ENCODE measurements around the gene ZSCAN5A.
"Not testable (repeated sequence)": the region's sequence is repeated elsewhere in the genome, so short reads cannot be mapped to it uniquely, and the experiment has no call there.

The ZSCAN5A gene

GRCh38 chr19:56291867-56292266 lies 22.8 kb downstream of the ZSCAN5A start:
- no peak overlapping the region for H3K4me3 ChIP-seq (ENCODE audit: low read length)
- DNase-seq (ENCODE audit: low read depth, low spot score) = no peak

GRCh38 chr19:56290104-56290503 lies 24.5 kb downstream of the ZSCAN5A start:
- H3K4me3 ChIP-seq (ENCODE audit: low read length) = no peak overlapping the region
- DNase-seq (ENCODE audit: low read depth, low spot score) = no peak

- DNase-seq (ENCODE audit: low read depth, low spot score) = no peak
- H3K4me3 ChIP-seq (ENCODE audit: low read length) = no peak overlapping the region
Measured at GRCh38 chr19:56284746-56285145, 29.9 kb downstream of the ZSCAN5A start.

- H3K4me3 ChIP-seq (ENCODE audit: low read length) = no peak overlapping the region
- DNase-seq (ENCODE audit: low read depth, low spot score) = no peak
Measured at GRCh38 chr19:56282809-56283208, 31.8 kb downstream of the ZSCAN5A start.

GRCh38 chr19:56273563-56274117 lies 41.0 kb downstream of the ZSCAN5A start:
- no peak for DNase-seq (ENCODE audit: low read depth, low spot score)
- H3K4me3 ChIP-seq (ENCODE audit: low read length) = no peak overlapping the region

- no peak within 1 kb of the TSS for H3K4me3 ChIP-seq (ENCODE audit: low read length)
- DNase-seq (ENCODE audit: low read depth, low spot score) = no peak
Measured at GRCh38 chr19:56272161-56272798, 42.4 kb downstream of the ZSCAN5A start, which contains the start of gene EDDM13. EDDM13 (plus strand) TSS chr19:56272748; CDS start chr19:56272835, 87 bp downstream.

- H3K4me3 ChIP-seq (ENCODE audit: low read length) = no peak overlapping the region
- DNase-seq (ENCODE audit: low read depth, low spot score) = no peak
Measured at GRCh38 chr19:56271151-56271550, 43.5 kb downstream of the ZSCAN5A start.

- DNase-seq (ENCODE audit: low read depth, low spot score) = no peak
- no peak overlapping the region for H3K4me3 ChIP-seq (ENCODE audit: low read length)
Measured at GRCh38 chr19:56270676-56271075, 44.0 kb downstream of the ZSCAN5A start.

- no peak for DNase-seq (ENCODE audit: low read depth, low spot score)
- no peak overlapping the region for H3K4me3 ChIP-seq (ENCODE audit: low read length)
Measured at GRCh38 chr19:56269348-56269747, 45.3 kb downstream of the ZSCAN5A start.

- no peak for DNase-seq (ENCODE audit: low read depth, low spot score)
- H3K4me3 ChIP-seq (ENCODE audit: low read length) = no peak overlapping the region
Measured at GRCh38 chr19:56266051-56266450, 48.6 kb downstream of the ZSCAN5A start.

GRCh38 chr19:56263319-56263718 lies 51.3 kb downstream of the ZSCAN5A start:
- no peak for DNase-seq (ENCODE audit: low read depth, low spot score)
- no peak overlapping the region for H3K4me3 ChIP-seq (ENCODE audit: low read length)

GRCh38 chr19:56261932-56262331 lies 52.7 kb downstream of the ZSCAN5A start:
- not testable (repeated sequence) for H3K4me3 ChIP-seq (ENCODE audit: low read length); DNase-seq (ENCODE audit: low read depth, low spot score)

GRCh38 chr19:56261145-56261544 lies 53.5 kb downstream of the ZSCAN5A start:
- DNase-seq (ENCODE audit: low read depth, low spot score) = no peak
- H3K4me3 ChIP-seq (ENCODE audit: low read length) = no peak overlapping the region

GRCh38 chr19:56258272-56258671 lies 56.4 kb downstream of the ZSCAN5A start:
- no peak for DNase-seq (ENCODE audit: low read depth, low spot score)
- H3K4me3 ChIP-seq (ENCODE audit: low read length) = no peak overlapping the region

GRCh38 chr19:56253737-56254136 lies 60.9 kb downstream of the ZSCAN5A start:
- no peak overlapping the region for H3K4me3 ChIP-seq (ENCODE audit: low read length)
- DNase-seq (ENCODE audit: low read depth, low spot score) = peak; percentile 64

GRCh38 chr19:56252699-56253422 lies 61.8 kb downstream of the ZSCAN5A start:
- DNase-seq (ENCODE audit: low read depth, low spot score) = peak; percentile 42
- no peak overlapping the region for H3K4me3 ChIP-seq (ENCODE audit: low read length)

GRCh38 chr19:56248736-56249338 lies 65.8 kb downstream of the ZSCAN5A start:
- H3K4me3 ChIP-seq (ENCODE audit: low read length); DNase-seq (ENCODE audit: low read depth, low spot score): not testable (repeated sequence)

- H3K4me3 ChIP-seq (ENCODE audit: low read length); DNase-seq (ENCODE audit: low read depth, low spot score): not testable (repeated sequence)
Measured at GRCh38 chr19:56245764-56246163, 68.9 kb downstream of the ZSCAN5A start.

- no peak for DNase-seq (ENCODE audit: low read depth, low spot score)
- H3K4me3 ChIP-seq (ENCODE audit: low read length) = no peak overlapping the region
Measured at GRCh38 chr19:56245121-56245740, 69.4 kb downstream of the ZSCAN5A start.

GRCh38 chr19:56223481-56223880 lies 91.2 kb downstream of the ZSCAN5A start:
- H3K4me3 ChIP-seq (ENCODE audit: low read length) = no peak overlapping the region
- DNase-seq (ENCODE audit: low read depth, low spot score) = no peak

Measured in Jurkat, Clone E6-1 (cell line).